Adrenal gland (tissue), 12 donors: Measurements from ENCODE around the gene NUP58. TPM values are rescaled to one million over a fixed set of nuclear protein-coding genes. Genes with fewer than 3 reads are reported as not detected.

Experiments
- DNase-seq, 7 donors: peaks; one replicate each; pipeline ENCODE4 v3.0.0-alpha.2; 2019 to 2020
- H3K27ac ChIP-seq, 5 donors: fragments of 200-600 bp; sonication (generic) in 4 of 5; 1 replicate in 3 of 5; 2 replicates in 2 of 5; pipeline versions ENCODE4 v1.5.1 to v1.8.0; 2016 to 2020; ENCODE audit warnings: mild to moderate bottlenecking in 1 of 5
- H3K27me3 ChIP-seq: fragments of 200-600 bp; 2 replicates; pipeline ENCODE4 v1.8.0; 2021
- H3K36me3 ChIP-seq, 2 donors: fragments of 200-600 bp; replicated peaks in 1 of 2; 1 replicate in 1 of 2; 2 replicates in 1 of 2; pipeline versions ENCODE4 v1.5.1 to v1.8.0; 2018 to 2022
- H3K4me1 ChIP-seq, 2 donors: fragments of 200-600 bp; replicated peaks in 1 of 2; 1 replicate in 1 of 2; 2 replicates in 1 of 2; pipeline versions ENCODE4 v1.5.1 to v1.8.0; 2018 to 2021
- H3K4me3 ChIP-seq, 4 donors: fragments of 200-600 bp; sonication (generic) in 3 of 4; one replicate each; pipeline ENCODE4 v1.5.1; 2016 to 2018
- H3K9me3 ChIP-seq, 3 donors: fragments of 200-600 bp; sonication (generic) in 1 of 3; replicated peaks in 1 of 3; 1 replicate in 2 of 3; 2 replicates in 1 of 3; pipeline versions ENCODE4 v1.5.1 to v1.8.0; 2016 to 2021
- CTCF ChIP-seq, 6 experiments: fragments of 450-650 bp in 4 of 6; fragments of 200-600 bp in 2 of 6; sonication (generic) in 1 of 6; IDR thresholded peaks; 1 replicate in 5 of 6; 2 replicates in 1 of 6; pipeline versions ENCODE4 v1.5.1 to v1.8.0; 2016 to 2021; ENCODE audit warnings: antibody characterized with exemption in 6 of 6, mild to moderate bottlenecking in 2 of 6, moderate library complexity in 1 of 6
- POLR2A ChIP-seq, 2 donors: fragments of 450-650 bp; IDR thresholded peaks; one replicate each; pipeline ENCODE4 v1.6.1; 2017; ENCODE audit warnings: antibody characterized with exemption in 2 of 2, mild to moderate bottlenecking in 2 of 2, moderate library complexity in 1 of 2
- WGBS, 4 donors: extraction: QIAGEN DNeasy Blood & Tissue Kit in 2 of 4; methylation state at CpG; one replicate each; pipeline versions ENCODE4 v1.1.5 to v1.1.7; 2013 to 2017; 5-methylcytosine and 5-hydroxymethylcytosine counted together
- intact Hi-C, 2 donors: fragments of 100-400 bp; cut with DNase I; formaldehyde crosslinking; loops; one replicate each; pipeline versions ENCODE4 v1.14.1 to v1.15.0; 2022 to 2023
- polyA plus RNA-seq, 3 donors: library from polyadenylated mRNA; stranded (reverse); fragments of 200-250 nt in 2 of 3; fragments of 350-450 nt in 1 of 3; fragmentation: Illumina TruSeq in 1 of 3; extraction: RNeasy Lipid Tissue Mini Kit (QIAGEN cat#74804) in 1 of 3; gene quantifications; one replicate each; pipeline ENCODE4 v1.2.3, GENCODE V29; 2013 to 2014
- total RNA-seq, 9 donors: library from RNA; depleted of rRNA in 4 of 9; stranded (reverse); fragments of >200 nt in 4 of 9; fragments of 120-200 nt in 1 of 9; fragmentation: NEBNext Ultra II Directional in 1 of 9; extraction: Animal tissue kit (Norgen Biotek cat#: 25700) in 1 of 9; gene quantifications; one replicate each; pipeline versions ENCODE4 v1.1.0 to v1.2.4, GENCODE V29; 2013 to 2023
- donor health status: healthy with polysubstance abuse.
- donor health status: Bipolar disorder and iron deficiency.
- donor health status: DM: yes; HTN: yes; CAD: no.
- donor health status: DM: no; HTN: no; CAD: no.
- donor health status: DM: no; HTN: no; CAD: no.
- donor health status: DM: yes; HTN: yes; CAD: no.

The NUP58 gene
- total and polyA plus RNA-seq, 12 donors, result 11.2 to 59.7 (median 36.3) TPM

GRCh38 chr13:25371875-25372283 lies 70.5 kb downstream of the NUP58 start, which contains the start of gene ATP8A2:
TSS of gene ATP8A2 (plus strand) at chr13:25371974. CDS start at chr13:25372213, 239 bp downstream.
- WGBS, 4 donors, result 0 to 2% (median 1%) methylated on average over 4 to 58 of the region's 58 CpGs
- intact Hi-C loops, result no loop called here
- Histone ChIP-seq H3K27me3 (peaks cover 7% of the 10 kb centered on the region), H3K4me1 (peaks cover 0 to 7% of the 10 kb centered on the region in 2 donors), H3K4me3 (peak within 1 kb of the TSS in 2 of 4 donors; percentile 26 to 68), H3K36me3 (no peaks in the 10 kb centered on the region), H3K9me3 (no peaks in the 10 kb centered on the region), H3K27ac (peak within 1 kb of the TSS in 1 of 5 donors; percentile 65)
- DNase-seq, result peak in 5 of 7 donors; percentile 23 to 42 (median 26)
- TF ChIP-seq CTCF (IDR thresholded peaks at IDR 0.05) (no peak), POLR2A (IDR thresholded peaks at IDR 0.05) (no peak)

DNA sequence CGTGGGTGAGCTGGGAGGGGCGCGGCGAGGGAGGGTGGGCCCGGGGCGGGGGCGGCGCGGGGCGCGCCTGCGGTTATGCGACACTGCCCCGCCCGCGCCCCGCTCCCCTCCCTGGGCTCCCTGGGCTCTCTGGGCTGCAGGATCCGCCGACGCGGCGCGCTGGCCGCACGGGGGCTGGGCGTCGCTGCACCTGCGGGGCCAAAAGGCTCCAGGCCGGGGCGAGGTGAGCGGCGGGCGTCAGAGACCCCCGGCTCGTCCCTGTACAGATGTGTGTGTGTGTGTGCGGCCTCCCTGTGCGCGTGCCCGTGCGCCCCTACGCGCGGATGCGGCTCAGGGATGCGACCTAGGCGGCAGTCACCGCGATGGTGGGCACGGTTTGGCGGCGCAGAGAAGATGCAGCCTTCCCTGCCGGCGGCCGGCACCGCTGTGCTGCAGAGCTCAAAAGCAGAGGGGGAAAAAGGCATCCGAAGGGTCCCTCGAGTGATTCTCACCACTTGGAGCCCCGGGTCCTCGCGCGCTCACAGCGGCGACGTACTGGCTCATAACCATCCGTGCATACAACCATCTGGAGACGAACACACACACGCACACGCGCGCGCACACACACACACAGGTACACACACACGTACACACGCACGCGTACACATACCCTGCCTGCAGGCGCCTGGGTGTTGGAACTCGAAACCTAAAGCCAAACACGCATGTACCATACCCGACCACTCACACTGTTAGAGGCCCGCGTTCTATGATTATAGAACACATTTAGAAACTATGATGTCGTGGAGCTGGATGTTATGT lies 71.1 kb downstream of the NUP58 start:
- peaks cover 7% of the 10 kb centered on the region for H3K27me3 ChIP-seq
- intact Hi-C loops, result no loop called here
- peak overlapping the region in 1 of 5 donors; percentile 65 for H3K27ac ChIP-seq
- no peaks in the 10 kb centered on the region for H3K36me3 ChIP-seq
- peak in 3 of 7 donors; percentile 1 to 23 (median 18) for DNase-seq
- peak overlapping the region in 2 of 4 donors; percentile 26 to 68 for H3K4me3 ChIP-seq
- peaks cover 0 to 7% of the 10 kb centered on the region in 2 donors for H3K4me1 ChIP-seq
- 17 to 59% (median 26%) methylated on average over 27 to 82 of the region's 82 CpGs for WGBS, 4 donors
- no peaks in the 10 kb centered on the region for H3K9me3 ChIP-seq
- TF ChIP-seq POLR2A (IDR thresholded peaks at IDR 0.05) (no peak), CTCF (IDR thresholded peaks at IDR 0.05) (no peak)

- H3K27me3 ChIP-seq, result peaks cover 7% of the 10 kb centered on the region
- peak; percentile 57 to 73 (median 70) for TF ChIP-seq CTCF (IDR thresholded peaks at IDR 0.05)
- no peak for TF ChIP-seq POLR2A (IDR thresholded peaks at IDR 0.05)
- H3K36me3 ChIP-seq, result no peaks in the 10 kb centered on the region
- peaks cover 0 to 7% of the 10 kb centered on the region in 2 donors for H3K4me1 ChIP-seq
- no peak overlapping the region for H3K4me3 ChIP-seq
- peak in 5 of 7 donors; percentile 32 to 56 (median 47) for DNase-seq
- no peak overlapping the region for H3K27ac ChIP-seq
- no peaks in the 10 kb centered on the region for H3K9me3 ChIP-seq
- intact Hi-C loops, result loop anchor here in 1 of 2 donors (5.0 kb wide), 1 partner anchor 144 kb away; no protein-coding TSS in a partner anchor
- WGBS, 4 donors, result 34 to 43% (median 38%) methylated on average over 9 of the region's 9 CpGs
Observed at GRCh38 chr13:25375727-25376358, 74.4 kb downstream of the NUP58 start.
